Lung microvascular endothelial cell (primary cell): ENCODE results near the gene LRIG1. TPM values are rescaled to one million over a fixed set of nuclear protein-coding genes. Genes with fewer than 3 reads are reported as not detected.
"Not testable (repeated sequence)": the region's sequence is repeated elsewhere in the genome, so short reads cannot be mapped to it uniquely, and the experiment has no call there.

Experiments used
- DNase-seq, 2 donors: peaks; one replicate each; pipeline versions ENCODE4 v3.0.0 to v3.0.0-alpha.2; 2010; ENCODE audit warnings: low read depth in 2 of 2
- total RNA-seq: library from RNA; depleted of rRNA; stranded (reverse); fragments of >200 nt; gene quantifications from 2 replicates; pipeline ENCODE4 v1.2.1, GENCODE V29; 2014

LRIG1 gene
- total RNA-seq, 1 donor from 2014 or later: 38.9 TPM

- no peak for DNase-seq
Observed at GRCh38 chr3:66423791-66424190, 77.0 kb downstream of the LRIG1 start.

DNA sequence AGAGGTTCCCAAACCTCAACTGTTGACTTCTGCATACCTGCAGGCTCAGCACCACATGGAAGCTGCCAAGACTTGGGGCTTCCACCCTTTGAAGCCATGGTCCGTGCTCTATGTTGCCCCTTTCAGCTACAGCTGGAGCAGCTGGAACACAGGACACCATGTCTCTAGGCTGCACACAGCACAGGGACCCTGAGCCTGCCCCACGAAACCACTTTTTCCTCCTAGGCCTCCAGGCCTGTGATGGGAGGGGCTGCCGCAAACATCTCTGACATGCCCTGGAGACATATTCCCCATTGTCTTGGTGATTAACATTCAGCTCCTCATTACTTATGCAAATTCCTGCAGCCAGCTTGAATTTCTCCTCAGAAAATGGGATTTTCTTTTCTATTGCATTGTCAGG lies 78.9 kb downstream of the LRIG1 start:
- not testable (repeated sequence) for DNase-seq

GRCh38 chr3:66421144-66421543 lies 79.7 kb downstream of the LRIG1 start:
- DNase-seq: not testable (repeated sequence)

DNA sequence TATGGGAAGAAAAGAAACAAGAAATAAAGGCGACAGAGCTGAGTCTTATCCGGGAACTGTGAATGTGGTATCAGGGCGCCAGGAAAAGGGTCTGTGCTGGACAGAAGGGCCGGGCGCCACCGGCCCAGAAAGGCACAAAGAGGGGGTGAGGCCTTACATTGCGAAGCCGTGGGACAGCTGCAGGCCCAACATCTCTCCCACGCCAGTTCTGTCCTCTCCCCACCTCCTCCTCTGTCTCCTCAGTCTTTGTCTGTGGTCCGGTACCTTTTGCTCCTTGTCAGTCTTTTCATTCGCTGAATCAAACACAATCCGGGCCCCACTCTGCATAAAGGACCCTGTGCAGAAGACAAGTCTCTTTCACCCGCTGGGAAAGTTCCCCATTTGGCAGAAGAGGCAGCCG lies 81.8 kb downstream of the LRIG1 start:
- DNase-seq: no peak

DNA sequence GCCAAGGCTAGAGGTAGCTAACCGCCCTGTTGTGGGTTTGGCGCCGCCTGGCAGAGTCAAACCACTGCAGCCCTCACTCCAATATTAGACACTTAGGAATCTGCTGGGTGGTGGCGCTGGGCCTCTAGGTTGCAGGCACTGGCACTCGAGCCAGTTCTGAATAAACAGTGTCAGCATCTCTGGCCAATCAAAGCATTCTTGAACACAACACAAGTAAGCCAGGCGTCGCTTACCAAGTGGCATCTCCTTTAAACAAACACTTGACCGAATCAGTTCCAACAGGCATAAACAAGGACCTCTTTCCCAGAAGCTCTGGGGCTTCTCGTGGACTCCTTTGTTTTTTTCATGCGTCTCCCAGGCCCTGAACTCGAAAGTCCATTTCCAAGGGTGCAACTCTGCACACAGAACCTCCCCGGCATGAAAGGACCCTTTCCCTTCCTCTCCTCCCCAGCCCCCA lies 82.3 kb downstream of the LRIG1 start:
- DNase-seq: no peak

GRCh38 chr3:66416556-66417304 lies 84.1 kb downstream of the LRIG1 start:
- no peak for DNase-seq

- no peak for DNase-seq
Observed at GRCh38 chr3:66415867-66416428, 84.9 kb downstream of the LRIG1 start.

DNA sequence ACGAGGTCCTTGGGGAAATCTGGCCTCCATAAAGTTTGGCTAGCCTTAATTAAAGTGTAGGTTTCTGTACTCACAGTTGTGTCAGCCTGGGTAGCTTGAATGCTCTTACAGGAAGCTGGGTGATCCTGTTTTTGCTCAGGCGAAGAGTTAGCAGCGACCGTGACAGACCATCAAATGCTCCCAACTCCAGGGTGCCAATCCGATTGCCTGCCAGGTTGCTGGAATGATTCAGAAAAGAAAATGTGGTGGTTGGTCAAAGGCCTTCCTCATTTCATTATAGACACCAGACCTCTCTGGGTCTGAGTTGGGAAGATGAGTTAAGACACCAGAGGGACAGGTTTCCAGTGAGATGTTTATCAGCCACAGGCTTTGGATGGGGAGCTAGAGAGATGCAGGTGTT lies 86.0 kb downstream of the LRIG1 start:
- no peak for DNase-seq

DNA sequence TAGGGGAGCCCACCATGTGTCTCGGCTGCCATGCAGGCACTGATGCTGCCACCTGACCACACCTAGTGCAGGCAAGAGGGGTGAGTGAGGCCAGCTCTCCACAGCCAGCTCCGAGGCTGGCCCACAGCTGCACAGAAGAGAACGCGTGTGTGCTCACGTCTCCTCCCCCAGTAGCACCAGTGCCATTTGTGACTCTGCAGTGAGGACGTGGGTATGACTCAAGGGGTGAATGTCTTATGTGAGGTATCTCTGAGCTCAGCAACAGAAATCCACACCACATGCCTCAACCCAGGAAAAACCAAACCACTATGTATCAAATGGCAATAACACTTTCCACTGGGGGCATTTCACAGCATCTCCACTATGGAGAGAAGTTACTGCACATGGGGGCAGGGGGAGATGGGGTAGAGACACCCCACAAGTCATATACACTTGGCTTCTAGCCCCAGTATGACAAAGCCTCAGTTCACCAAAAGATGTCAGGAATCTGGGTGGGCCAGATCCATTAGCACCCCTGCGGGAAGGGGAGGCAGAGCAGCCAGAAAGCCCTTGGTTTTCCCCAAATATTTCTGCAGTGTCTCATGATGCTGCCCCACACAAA lies 87.6 kb downstream of the LRIG1 start:
- DNase-seq: no peak

DNA sequence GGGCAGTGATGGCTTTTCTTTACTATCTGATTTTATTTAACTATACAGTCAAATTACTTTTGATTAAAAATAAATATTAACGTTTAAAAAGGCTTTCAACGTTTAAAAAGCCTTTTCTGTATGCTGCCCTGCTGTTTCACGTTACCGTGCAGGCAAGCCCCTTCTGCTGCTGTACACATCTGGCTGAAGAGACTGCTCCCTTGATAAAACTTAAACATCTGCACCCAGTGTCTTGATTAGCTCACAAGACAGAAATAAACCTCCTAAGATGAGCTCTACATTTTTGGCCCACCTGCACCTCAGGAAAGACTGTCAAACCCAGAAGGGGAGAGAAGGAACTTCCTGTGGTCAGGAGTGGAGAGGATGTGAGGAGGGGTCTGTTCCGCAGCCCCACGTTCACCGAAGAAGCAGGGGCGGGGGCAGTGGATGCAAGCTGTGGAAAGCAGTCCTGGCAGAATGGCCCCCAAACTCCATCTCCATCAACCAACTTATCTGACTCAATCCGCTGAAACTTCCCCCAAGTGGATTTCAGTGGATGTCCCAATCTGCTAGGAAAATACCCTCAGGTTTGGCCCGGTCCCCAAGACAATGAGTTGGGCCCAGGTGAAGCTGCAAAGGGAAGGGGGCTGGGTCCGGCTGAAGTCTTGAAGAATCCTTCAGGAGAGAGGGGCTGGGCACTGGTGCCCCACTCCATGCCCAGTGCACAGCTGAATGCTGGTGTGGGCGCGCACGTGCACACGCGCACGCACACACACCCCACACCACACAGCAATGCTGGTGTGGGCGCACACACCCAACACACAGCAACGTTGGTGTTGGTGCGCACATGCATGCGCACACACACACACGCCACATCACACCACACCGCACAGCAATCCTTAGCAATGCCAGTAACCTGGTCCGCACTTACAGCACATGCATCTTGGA lies 88.6 kb downstream of the LRIG1 start:
- DNase-seq: no peak

DNA sequence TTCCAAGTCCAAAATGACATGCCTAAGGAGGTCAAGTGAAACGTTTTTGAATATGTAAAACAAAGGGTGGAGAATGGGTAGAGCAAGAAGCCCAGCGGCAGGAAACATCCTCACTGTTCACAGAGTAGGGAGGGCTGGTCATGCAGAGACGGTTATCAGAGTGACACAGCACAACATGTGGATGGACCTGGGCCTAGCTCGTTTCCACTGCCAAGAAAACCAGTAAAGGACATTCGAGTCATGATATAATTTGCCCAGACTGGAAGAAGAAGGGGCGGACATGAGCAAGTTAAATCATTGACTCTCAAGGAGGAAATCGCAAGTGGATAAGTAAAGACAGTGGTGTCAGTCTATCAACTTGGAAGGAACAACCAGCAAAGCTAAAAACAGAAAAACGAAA lies 89.3 kb downstream of the LRIG1 start:
- peak in 1 of 2 donors; percentile 31 for DNase-seq

GRCh38 chr3:66410976-66411375 lies 89.8 kb downstream of the LRIG1 start:
- no peak for DNase-seq

- DNase-seq: no peak
Observed at GRCh38 chr3:66409771-66410754, 90.8 kb downstream of the LRIG1 start.

GRCh38 chr3:66407611-66408218 lies 93.1 kb downstream of the LRIG1 start:
- peak; percentile 50 to 77 for DNase-seq

DNA sequence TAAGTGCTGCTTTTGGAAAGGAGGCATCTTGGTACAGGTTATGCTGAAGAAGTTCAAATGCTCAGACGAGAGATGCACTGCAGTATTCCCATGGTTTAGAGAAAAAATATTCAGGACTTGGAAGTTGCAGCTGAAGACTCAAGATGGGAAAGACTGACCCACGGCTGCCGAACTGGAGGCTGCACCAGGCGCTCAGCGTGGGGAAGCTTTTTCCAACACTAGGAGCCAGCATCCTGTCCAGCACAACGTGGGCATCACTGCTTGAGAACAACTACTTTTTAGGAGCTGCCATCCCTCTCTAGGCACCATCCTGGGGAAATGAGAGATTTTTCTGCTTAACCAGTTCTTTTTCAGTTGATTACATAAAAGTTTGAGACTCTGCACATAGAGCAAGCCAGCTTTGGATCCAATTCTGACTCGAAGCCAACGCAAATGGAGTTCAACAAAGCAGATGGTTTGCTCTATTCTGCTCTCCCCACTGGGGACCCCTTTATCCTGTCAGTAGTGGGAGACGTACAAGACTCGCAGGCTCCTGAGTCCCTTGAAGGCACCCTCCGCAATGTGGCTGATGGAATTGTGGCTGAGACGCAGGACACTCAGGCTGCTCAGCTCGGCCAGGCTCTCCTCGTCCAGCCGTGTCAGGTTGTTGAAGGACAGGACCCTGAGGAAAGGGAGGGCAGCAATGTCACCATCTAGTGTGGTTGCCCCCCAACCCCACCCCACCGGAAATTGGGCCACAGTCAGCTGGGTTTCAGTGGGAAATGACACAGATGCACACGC lies 93.8 kb downstream of the LRIG1 start:
- DNase-seq: no peak

GRCh38 chr3:66406163-66406562 lies 94.7 kb downstream of the LRIG1 start:
- no peak for DNase-seq

DNA sequence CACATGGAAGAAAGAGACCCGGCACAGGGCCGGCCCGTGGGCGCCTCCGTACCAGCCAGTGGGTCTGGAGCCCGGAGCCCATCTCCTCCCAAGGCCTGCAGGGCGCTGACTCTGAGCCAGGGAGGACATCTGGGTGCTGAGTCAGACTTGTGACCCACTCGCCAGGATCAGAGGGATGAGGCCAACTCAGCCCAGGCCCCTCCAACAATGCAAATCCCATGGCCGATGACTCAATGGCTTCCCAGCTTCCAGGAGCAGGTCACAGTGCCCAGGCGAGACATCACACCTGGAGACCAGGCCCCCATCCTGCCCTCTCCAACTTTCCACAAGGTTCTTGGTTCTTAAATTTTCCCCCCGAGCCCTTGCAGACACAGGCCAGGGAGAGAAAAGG lies 95.1 kb downstream of the LRIG1 start:
- DNase-seq: peak in 1 of 2 donors; percentile 26

- DNase-seq: no peak
Observed at GRCh38 chr3:66404903-66405700, 95.7 kb downstream of the LRIG1 start.

GRCh38 chr3:66404197-66404596 lies 96.6 kb downstream of the LRIG1 start:
- DNase-seq: no peak
